OCI-LY3 (cell line): ENCODE results near the gene RPAP2.

Experiments used
- CTCF ChIP-seq: fragments of 200-600, 300-600 bp; sonication (generic); IDR thresholded peaks from 2 replicates; pipeline ENCODE4 v1.5.1; 2014; ENCODE audit warnings: antibody characterized with exemption, low read length, low read depth
- EZH2phosphoT487 ChIP-seq: fragments of 200-600 bp; shearing (Covaris generic); IDR thresholded peaks from 2 replicates; pipeline ENCODE4 v1.6.1; 2018; ENCODE audit warnings: antibody characterized with exemption, mixed run types, low read depth

- TF ChIP-seq CTCF (no peak), EZH2phosphoT487 (no peak)
Measured at GRCh38 chr1:92446546-92446945, 147.7 kb downstream of the RPAP2 start.
